Mesendoderm (in vitro differentiated cells): ENCODE measurements around the gene PARP15.

Source experiments
- DNase-seq: peaks from one replicate; pipeline ENCODE4 v3.0.0; 2013
- H2AK5ac ChIP-seq: 2 replicates; pipeline ENCODE4 v1.6.1; 2013; ENCODE audit warnings: low read length, inconsistent platforms
- H2BK120ac ChIP-seq: 2 replicates; pipeline ENCODE4 v1.6.1; 2013; ENCODE audit warnings: low read depth, mild to moderate bottlenecking, low read length, moderate library complexity, mixed read lengths
- H2BK15ac ChIP-seq: replicated peaks from 2 replicates; pipeline ENCODE4 v1.6.1; 2013; ENCODE audit warnings: low read depth, mild to moderate bottlenecking, moderate library complexity
- H2BK5ac ChIP-seq: 2 replicates; pipeline ENCODE4 v1.6.1; 2013; ENCODE audit warnings: low read length, inconsistent platforms
- H3K18ac ChIP-seq: 2 replicates; pipeline ENCODE4 v1.6.1; 2013; ENCODE audit warnings: mild to moderate bottlenecking, low read length, mixed read lengths
- H3K23ac ChIP-seq: one replicate; pipeline ENCODE4 v1.6.1; 2013; ENCODE audit warnings: low read length
- H3K27ac ChIP-seq: 2 replicates; pipeline ENCODE4 v1.5.1; 2013; ENCODE audit warnings: low read depth, mild to moderate bottlenecking, inconsistent platforms, low read length, moderate library complexity
- H3K27me3 ChIP-seq: 2 replicates; pipeline ENCODE4 v1.6.1; 2013; ENCODE audit warnings: low read length, control low read depth, mild to moderate bottlenecking, inconsistent platforms; ENCODE audit not compliant: insufficient read depth, poor library complexity
- H3K36me3 ChIP-seq: 2 replicates; pipeline ENCODE4 v1.6.1; 2013; ENCODE audit warnings: low read length, inconsistent platforms; ENCODE audit not compliant: control insufficient read depth, insufficient read depth
- H3K4ac ChIP-seq: one replicate; pipeline ENCODE4 v1.6.1; 2013; ENCODE audit warnings: low read depth, mild to moderate bottlenecking, low read length, moderate library complexity
- H3K4me1 ChIP-seq: 2 replicates; pipeline ENCODE4 v1.6.1; 2013; ENCODE audit warnings: low read depth, low read length, inconsistent platforms; ENCODE audit not compliant: control insufficient read depth
- H3K4me2 ChIP-seq: 2 replicates; pipeline ENCODE4 v1.6.1; 2013; ENCODE audit warnings: low read length
- H3K4me3 ChIP-seq: 2 replicates; pipeline ENCODE4 v1.5.1; 2013; ENCODE audit warnings: mild to moderate bottlenecking, low read length
- H3K56ac ChIP-seq: one replicate; pipeline ENCODE4 v1.6.1; 2013; ENCODE audit warnings: low read length
- H3K79me1 ChIP-seq: 2 replicates; pipeline ENCODE4 v1.6.1; 2013; ENCODE audit warnings: low read length, inconsistent platforms
- H3K79me2 ChIP-seq: 2 replicates; pipeline ENCODE4 v1.6.1; 2013; ENCODE audit warnings: mild to moderate bottlenecking, low read length; ENCODE audit not compliant: control insufficient read depth, insufficient read depth
- H3K9ac ChIP-seq: 2 replicates; pipeline ENCODE4 v1.6.1; 2013; ENCODE audit warnings: low read length, inconsistent platforms
- H4K5ac ChIP-seq: one replicate; pipeline ENCODE4 v1.6.1; 2013; ENCODE audit warnings: low read length
- H4K8ac ChIP-seq: one replicate; pipeline ENCODE4 v1.6.1; 2013; ENCODE audit warnings: low read depth, mild to moderate bottlenecking, control low read depth, low read length, moderate library complexity
- WGBS: extraction: QIAGEN DNeasy Blood & Tissue Kit; methylation state at CpG from one replicate; pipeline ENCODE4 v1.1.7; 2013; ENCODE audit warnings: low lambda C conversion rate, missing lambda C conversion rate; ENCODE audit not compliant: insufficient coverage; ENCODE audit errors: extremely low coverage; 5-methylcytosine and 5-hydroxymethylcytosine counted together

PARP15 gene

DNA sequence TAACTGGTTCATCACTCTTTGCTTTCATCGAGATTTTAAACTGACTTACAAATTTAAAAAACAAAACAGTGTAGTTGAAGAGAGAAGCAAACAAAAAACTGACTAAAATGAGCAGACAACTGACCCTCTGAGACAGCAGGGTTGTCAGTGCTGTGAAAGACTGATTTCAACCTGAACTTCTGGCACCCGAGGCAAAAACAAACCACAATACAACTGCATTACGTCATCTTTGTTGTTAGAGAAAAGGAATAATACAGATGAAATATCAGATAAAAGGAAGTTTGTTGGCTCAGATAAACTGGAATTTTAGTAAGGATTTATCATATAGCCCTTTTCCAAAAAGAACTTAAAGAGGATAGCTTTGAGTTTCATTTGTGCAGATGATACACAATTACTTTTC lies 51.1 kb downstream of the PARP15 start:
- no peaks in the 10 kb centered on the region for H3K79me1 ChIP-seq
- H3K4me2 ChIP-seq = no peak overlapping the region
- H3K23ac ChIP-seq = no peak overlapping the region
- no peaks in the 10 kb centered on the region for H3K27me3 ChIP-seq
- no peak overlapping the region for H4K8ac ChIP-seq
- no peaks in the 10 kb centered on the region for H3K79me2 ChIP-seq
- no peak overlapping the region for H2BK120ac ChIP-seq
- no peak overlapping the region for H3K4me3 ChIP-seq
- no peaks in the 10 kb centered on the region for H3K36me3 ChIP-seq
- H3K56ac ChIP-seq = no peak overlapping the region
- no peak overlapping the region for H3K18ac ChIP-seq
- no peak overlapping the region for H2BK5ac ChIP-seq
- H3K4ac ChIP-seq = no peak overlapping the region
- H3K27ac ChIP-seq = no peak overlapping the region
- H3K4me1 ChIP-seq = no peaks in the 10 kb centered on the region
- no CpG with 5 or more reads among the region's 3 CpGs for WGBS
- H2BK15ac ChIP-seq = no peak overlapping the region
- no peak overlapping the region for H2AK5ac ChIP-seq
- no peak overlapping the region for H4K5ac ChIP-seq
- H3K9ac ChIP-seq = no peak overlapping the region
- DNase-seq = no peak

DNA sequence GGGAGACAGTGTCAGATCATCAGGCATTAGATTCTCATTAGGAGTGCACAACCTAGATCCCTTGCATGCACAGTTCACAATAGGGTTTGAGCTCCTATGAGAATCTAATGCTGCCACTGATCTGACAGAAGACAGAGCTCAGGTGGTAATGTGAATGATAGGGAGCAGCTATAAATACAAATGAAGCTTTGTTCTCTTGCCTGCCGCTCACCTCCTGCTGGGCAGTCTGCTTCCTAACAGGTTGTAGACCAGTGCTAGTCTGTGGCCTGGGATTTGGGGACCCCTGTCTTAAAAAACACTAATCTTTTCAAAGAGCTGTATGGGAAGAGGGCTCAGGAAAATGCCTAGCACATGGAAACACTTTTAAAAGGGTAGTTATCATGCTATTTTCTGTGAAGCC lies 52.3 kb downstream of the PARP15 start:
- Histone ChIP-seq H3K36me3 (no peaks in the 10 kb centered on the region), H3K4me2 (no peak overlapping the region), H3K4me3 (no peak overlapping the region), H2BK120ac (no peak overlapping the region), H3K23ac (no peak overlapping the region), H2BK15ac (no peak overlapping the region), H4K8ac (no peak overlapping the region), H3K4ac (no peak overlapping the region), H3K18ac (no peak overlapping the region), H3K56ac (no peak overlapping the region), H3K27ac (no peak overlapping the region), H2BK5ac (no peak overlapping the region), H2AK5ac (no peak overlapping the region), H3K79me1 (no peaks in the 10 kb centered on the region), H3K4me1 (no peaks in the 10 kb centered on the region), H4K5ac (no peak overlapping the region), H3K27me3 (no peaks in the 10 kb centered on the region), H3K79me2 (no peaks in the 10 kb centered on the region), H3K9ac (no peak overlapping the region)
- no peak for DNase-seq
- WGBS = no CpG with 5 or more reads among the region's 1 CpG

DNA sequence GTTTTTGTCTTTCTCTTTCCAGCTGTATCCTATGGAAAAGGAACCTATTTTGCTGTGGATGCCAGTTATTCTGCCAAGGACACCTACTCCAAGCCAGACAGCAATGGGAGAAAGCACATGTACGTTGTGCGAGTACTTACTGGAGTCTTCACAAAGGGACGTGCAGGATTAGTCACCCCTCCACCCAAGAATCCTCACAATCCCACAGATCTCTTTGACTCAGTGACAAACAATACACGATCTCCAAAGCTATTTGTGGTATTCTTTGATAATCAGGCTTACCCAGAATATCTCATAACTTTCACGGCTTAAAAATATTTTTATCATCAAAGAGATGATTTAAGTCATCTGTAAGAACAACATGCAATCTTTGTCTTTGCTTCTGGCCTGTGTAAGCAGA lies 58.3 kb downstream of the PARP15 start:
- no peak overlapping the region for H4K8ac ChIP-seq
- no peaks in the 10 kb centered on the region for H3K4me1 ChIP-seq
- no peaks in the 10 kb centered on the region for H3K79me1 ChIP-seq
- no peak overlapping the region for H2BK15ac ChIP-seq
- no peak overlapping the region for H3K18ac ChIP-seq
- H3K27me3 ChIP-seq = no peaks in the 10 kb centered on the region
- H3K4ac ChIP-seq = no peak overlapping the region
- no CpG with 5 or more reads among the region's 5 CpGs for WGBS
- no peak overlapping the region for H3K23ac ChIP-seq
- H3K9ac ChIP-seq = no peak overlapping the region
- no peak overlapping the region for H3K4me3 ChIP-seq
- H3K56ac ChIP-seq = no peak overlapping the region
- H3K27ac ChIP-seq = no peak overlapping the region
- H3K36me3 ChIP-seq = no peaks in the 10 kb centered on the region
- no peaks in the 10 kb centered on the region for H3K79me2 ChIP-seq
- H2BK5ac ChIP-seq = no peak overlapping the region
- H3K4me2 ChIP-seq = no peak overlapping the region
- no peak for DNase-seq
- H2BK120ac ChIP-seq = no peak overlapping the region
- H2AK5ac ChIP-seq = no peak overlapping the region
- no peak overlapping the region for H4K5ac ChIP-seq

DNA sequence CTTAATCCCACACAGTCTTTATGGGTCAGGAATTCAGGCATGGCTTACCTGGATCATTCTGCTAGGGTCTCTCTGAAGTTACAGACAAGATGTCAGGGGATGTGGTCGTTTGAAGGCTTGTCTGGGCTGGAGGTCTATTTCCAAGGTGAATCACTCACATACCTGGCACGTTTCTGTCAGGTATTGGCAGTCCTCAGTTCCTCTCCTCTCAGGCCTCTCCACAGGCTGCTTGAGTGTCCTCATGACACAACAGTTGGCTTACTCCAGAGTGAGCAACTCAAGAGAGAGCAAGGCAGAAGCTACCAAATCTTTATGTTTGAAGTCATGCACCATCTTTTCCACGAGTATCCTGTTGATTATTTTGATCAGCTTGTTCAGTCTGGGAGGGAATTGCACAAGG lies 59.2 kb downstream of the PARP15 start:
- Histone ChIP-seq H3K4me2 (no peak overlapping the region), H3K36me3 (no peaks in the 10 kb centered on the region), H3K79me1 (no peaks in the 10 kb centered on the region), H3K56ac (no peak overlapping the region), H4K5ac (no peak overlapping the region), H4K8ac (no peak overlapping the region), H3K4ac (no peak overlapping the region), H2BK15ac (no peak overlapping the region), H3K23ac (no peak overlapping the region), H2BK5ac (no peak overlapping the region), H3K27me3 (no peaks in the 10 kb centered on the region), H2AK5ac (no peak overlapping the region), H3K79me2 (no peaks in the 10 kb centered on the region), H2BK120ac (no peak overlapping the region), H3K4me1 (no peaks in the 10 kb centered on the region), H3K9ac (no peak overlapping the region), H3K4me3 (no peak overlapping the region), H3K27ac (no peak overlapping the region), H3K18ac (no peak overlapping the region)
- WGBS = no CpG with 5 or more reads among the region's 3 CpGs
- no peak for DNase-seq

DNA sequence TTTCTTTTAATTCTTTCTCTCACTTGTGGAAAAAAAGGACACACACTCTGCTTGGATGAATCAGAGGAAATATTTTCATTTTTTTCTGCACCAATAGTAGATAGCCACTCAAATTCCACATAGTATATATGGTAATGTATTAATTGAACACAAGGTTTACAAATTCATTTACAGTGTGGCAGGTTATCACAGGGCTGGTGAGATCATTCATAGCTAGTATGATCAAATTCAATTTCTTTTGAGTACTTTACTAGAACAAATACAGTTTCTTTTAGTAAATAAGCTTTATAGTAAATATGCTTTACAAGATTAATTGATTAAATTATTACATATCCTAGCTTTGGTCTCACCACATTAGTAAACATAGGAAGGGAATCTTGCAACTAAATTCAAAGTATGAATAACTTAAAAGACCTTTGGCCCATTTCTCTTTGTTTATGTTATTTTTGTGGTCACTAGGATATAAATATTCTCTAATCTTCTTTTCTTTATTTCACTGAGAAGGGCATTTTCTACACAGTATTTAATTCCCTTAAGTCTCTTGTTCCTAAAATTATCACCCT lies 63.1 kb downstream of the PARP15 start:
- Histone ChIP-seq H3K4me2 (no peak overlapping the region), H3K27me3 (no peaks in the 10 kb centered on the region), H4K5ac (no peak overlapping the region), H2BK15ac (no peak overlapping the region), H3K56ac (no peak overlapping the region), H3K4ac (no peak overlapping the region), H3K79me1 (no peaks in the 10 kb centered on the region), H3K4me1 (no peaks in the 10 kb centered on the region), H2AK5ac (no peak overlapping the region), H3K9ac (no peak overlapping the region), H2BK5ac (no peak overlapping the region), H4K8ac (no peak overlapping the region), H3K4me3 (no peak overlapping the region), H3K79me2 (no peaks in the 10 kb centered on the region), H2BK120ac (no peak overlapping the region), H3K36me3 (no peaks in the 10 kb centered on the region), H3K23ac (no peak overlapping the region), H3K27ac (no peak overlapping the region), H3K18ac (no peak overlapping the region)
- no peak for DNase-seq

DNA sequence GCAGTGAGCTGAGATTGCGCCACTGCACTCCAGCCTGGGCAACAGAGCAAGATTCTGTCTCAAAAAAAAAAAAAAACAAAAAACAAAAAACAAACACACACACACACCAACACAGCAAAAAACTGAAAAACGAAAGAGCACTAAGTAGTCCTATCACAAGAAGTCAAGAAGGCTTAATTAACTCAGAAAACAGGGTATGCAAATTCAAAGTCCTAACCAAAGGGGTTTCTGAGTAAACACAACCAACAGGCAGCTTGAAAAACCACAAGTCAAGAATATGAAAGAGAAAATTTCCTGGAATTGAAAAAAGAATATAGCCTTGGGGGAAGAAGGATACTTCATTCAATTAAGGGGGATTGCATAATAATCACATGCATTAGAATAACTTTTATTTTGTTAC lies 65.5 kb downstream of the PARP15 start:
- no peak overlapping the region for H4K5ac ChIP-seq
- no peaks in the 10 kb centered on the region for H3K4me1 ChIP-seq
- H3K18ac ChIP-seq = no peak overlapping the region
- no peak overlapping the region for H2BK15ac ChIP-seq
- no peak overlapping the region for H3K27ac ChIP-seq
- no peak overlapping the region for H3K56ac ChIP-seq
- no peak overlapping the region for H3K4ac ChIP-seq
- no peaks in the 10 kb centered on the region for H3K36me3 ChIP-seq
- no peak overlapping the region for H3K4me2 ChIP-seq
- no peaks in the 10 kb centered on the region for H3K27me3 ChIP-seq
- no CpG with 5 or more reads among the region's 2 CpGs for WGBS
- H2AK5ac ChIP-seq = no peak overlapping the region
- no peak for DNase-seq
- H2BK120ac ChIP-seq = no peak overlapping the region
- H3K9ac ChIP-seq = no peak overlapping the region
- no peaks in the 10 kb centered on the region for H3K79me1 ChIP-seq
- H3K79me2 ChIP-seq = no peaks in the 10 kb centered on the region
- no peak overlapping the region for H3K4me3 ChIP-seq
- no peak overlapping the region for H4K8ac ChIP-seq
- H2BK5ac ChIP-seq = no peak overlapping the region
- H3K23ac ChIP-seq = no peak overlapping the region
